Ishikawa (cell line): Measurements from ENCODE around the gene ACP6.

Experiments
- CEBPB ChIP-seq: IDR thresholded peaks from 2 replicates; pipeline ENCODE4 v1.6.1; 2012
- CREB1 ChIP-seq: IDR thresholded peaks from 2 replicates; pipeline ENCODE4 v1.6.1; 2012; ENCODE audit warnings: low read depth
- EP300 ChIP-seq: IDR thresholded peaks from 2 replicates; pipeline ENCODE4 v1.6.1; 2012; ENCODE audit warnings: borderline replicate concordance
- FOXM1 ChIP-seq: IDR thresholded peaks from 2 replicates; pipeline ENCODE4 v1.6.1; 2012; ENCODE audit warnings: low read depth, borderline replicate concordance
- MAX ChIP-seq: IDR thresholded peaks from 2 replicates; pipeline ENCODE4 v1.6.1; 2012
- NFIC ChIP-seq: IDR thresholded peaks from 2 replicates; pipeline ENCODE4 v1.6.1; 2012
- RAD21 ChIP-seq: IDR thresholded peaks from 2 replicates; pipeline ENCODE4 v1.6.1; 2012; ENCODE audit warnings: low read depth
- REST ChIP-seq: IDR thresholded peaks from 2 replicates; pipeline ENCODE4 v1.6.1; 2012; ENCODE audit warnings: low read depth, mild to moderate bottlenecking
- TAF1 ChIP-seq: IDR thresholded peaks from 2 replicates; pipeline ENCODE4 v1.6.1; 2012; ENCODE audit warnings: low read depth, mild to moderate bottlenecking
- TCF12 ChIP-seq: IDR thresholded peaks from 2 replicates; pipeline ENCODE4 v1.6.1; 2012; ENCODE audit warnings: low read depth
- TEAD4 ChIP-seq: IDR thresholded peaks from 2 replicates; pipeline ENCODE4 v1.6.1; 2012
- USF1 ChIP-seq: IDR thresholded peaks from 2 replicates; pipeline ENCODE4 v1.6.1; 2012
- YY1 ChIP-seq: IDR thresholded peaks from 2 replicates; pipeline ENCODE4 v1.6.1; 2012; ENCODE audit warnings: low read depth
- ZBTB7A ChIP-seq: IDR thresholded peaks from 2 replicates; pipeline ENCODE4 v1.6.1; 2012; ENCODE audit warnings: low read depth

GRCh38 chr1:147719711-147720225, 49.4 kb upstream of the ACP6 start:
- TF ChIP-seq REST (no peak), TAF1 (no peak), YY1 (no peak), FOXM1 (no peak), MAX (no peak), EP300 (no peak), CEBPB (no peak), USF1 (no peak), RAD21 (no peak), TEAD4 (no peak), NFIC (no peak), TCF12 (no peak), CREB1 (no peak), ZBTB7A (no peak)
